GM15510 (cell line): ENCODE results near the gene SOCS6.

ENCODE experiments used
- POLR2A ChIP-seq: IDR thresholded peaks from 3 replicates; pipeline ENCODE4 v1.6.1; 2011; ENCODE audit warnings: borderline replicate concordance; ENCODE audit not compliant: insufficient read length; ENCODE audit errors: extremely low read depth

The SOCS6 gene

GRCh38 chr18:70355620-70356385 lies 67.0 kb downstream of the SOCS6 start:
- no peak for TF ChIP-seq POLR2A

DNA sequence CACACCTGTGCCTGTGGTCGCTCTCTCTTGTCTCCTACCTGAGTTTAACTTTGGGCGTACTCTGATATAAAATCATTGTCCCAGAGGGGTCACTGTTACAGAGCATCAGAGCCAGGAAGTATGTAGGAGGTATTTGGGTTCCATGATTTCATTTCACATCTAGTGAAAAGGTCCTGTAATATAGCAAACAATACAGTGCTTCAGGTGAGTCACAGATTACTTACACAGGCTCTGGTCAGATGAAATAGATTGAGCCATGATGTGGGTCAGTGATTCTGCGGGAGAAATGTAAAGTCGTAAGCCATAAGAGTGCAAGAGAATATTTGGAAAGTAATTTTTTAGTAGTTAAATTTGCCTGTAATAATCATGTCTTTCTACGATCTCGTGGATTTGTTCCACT lies 70.2 kb downstream of the SOCS6 start:
- no peak for TF ChIP-seq POLR2A

- TF ChIP-seq POLR2A = no peak
Observed at GRCh38 chr18:70362258-70362657, 73.4 kb downstream of the SOCS6 start.

- no peak for TF ChIP-seq POLR2A
Observed at GRCh38 chr18:70363861-70364260, 75.0 kb downstream of the SOCS6 start.

DNA sequence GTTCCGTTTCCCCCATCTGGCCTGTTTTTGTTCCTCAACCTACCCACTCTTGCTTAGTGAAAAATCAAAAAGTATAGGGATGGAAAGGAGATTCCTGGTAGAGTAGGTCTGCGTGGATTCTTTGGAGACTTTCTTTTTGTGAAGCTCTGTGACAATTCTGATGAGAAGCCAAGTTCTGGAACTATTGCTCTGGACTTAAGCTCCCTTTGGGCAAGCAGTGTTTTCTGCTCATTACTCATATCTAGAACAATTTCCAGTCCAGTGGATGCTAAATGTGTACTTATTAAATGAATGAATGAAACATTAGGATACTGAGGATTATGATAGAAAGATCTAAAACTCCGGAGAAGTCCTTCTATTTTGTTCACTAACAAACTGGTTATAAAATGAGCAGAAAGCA lies 76.5 kb downstream of the SOCS6 start:
- no peak for TF ChIP-seq POLR2A

GRCh38 chr18:70366174-70366573 lies 77.3 kb downstream of the SOCS6 start:
- no peak for TF ChIP-seq POLR2A

DNA sequence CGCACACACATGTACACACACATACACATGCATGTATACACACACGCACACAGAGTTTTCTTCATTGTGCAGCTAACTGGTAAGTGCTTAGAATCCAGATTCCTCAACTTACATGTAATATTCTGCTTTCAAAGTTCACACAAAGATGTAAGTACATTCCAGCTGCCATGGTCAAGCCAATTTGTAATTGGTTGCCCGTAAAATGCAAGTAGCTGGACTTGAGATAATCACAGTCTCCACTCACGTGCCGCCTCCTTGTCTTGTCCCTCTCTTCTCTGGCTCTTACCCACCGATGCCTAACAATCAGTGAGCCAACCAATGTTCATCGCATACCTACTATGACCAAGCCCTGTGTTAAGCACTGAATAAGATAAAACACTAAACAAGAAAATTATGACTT lies 77.8 kb downstream of the SOCS6 start:
- no peak for TF ChIP-seq POLR2A

DNA sequence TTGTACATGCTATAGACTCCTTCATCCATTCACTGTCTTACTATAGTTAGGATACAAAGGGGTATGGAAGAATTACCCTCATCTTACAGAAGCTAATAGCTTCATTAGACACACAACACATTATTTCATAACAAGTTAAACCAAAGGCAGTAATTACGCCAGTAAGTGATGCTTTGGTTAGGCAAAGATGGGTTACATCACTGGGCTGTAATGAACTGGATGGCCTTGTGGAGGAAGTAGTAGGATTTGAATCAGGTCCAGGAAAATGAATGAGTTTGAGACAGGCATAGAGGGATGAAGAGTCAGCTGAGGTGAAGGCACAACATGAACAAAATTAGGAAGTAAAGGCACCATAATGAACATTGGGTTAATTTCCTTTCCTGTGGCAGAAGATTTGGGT lies 80.1 kb downstream of the SOCS6 start:
- no peak for TF ChIP-seq POLR2A

DNA sequence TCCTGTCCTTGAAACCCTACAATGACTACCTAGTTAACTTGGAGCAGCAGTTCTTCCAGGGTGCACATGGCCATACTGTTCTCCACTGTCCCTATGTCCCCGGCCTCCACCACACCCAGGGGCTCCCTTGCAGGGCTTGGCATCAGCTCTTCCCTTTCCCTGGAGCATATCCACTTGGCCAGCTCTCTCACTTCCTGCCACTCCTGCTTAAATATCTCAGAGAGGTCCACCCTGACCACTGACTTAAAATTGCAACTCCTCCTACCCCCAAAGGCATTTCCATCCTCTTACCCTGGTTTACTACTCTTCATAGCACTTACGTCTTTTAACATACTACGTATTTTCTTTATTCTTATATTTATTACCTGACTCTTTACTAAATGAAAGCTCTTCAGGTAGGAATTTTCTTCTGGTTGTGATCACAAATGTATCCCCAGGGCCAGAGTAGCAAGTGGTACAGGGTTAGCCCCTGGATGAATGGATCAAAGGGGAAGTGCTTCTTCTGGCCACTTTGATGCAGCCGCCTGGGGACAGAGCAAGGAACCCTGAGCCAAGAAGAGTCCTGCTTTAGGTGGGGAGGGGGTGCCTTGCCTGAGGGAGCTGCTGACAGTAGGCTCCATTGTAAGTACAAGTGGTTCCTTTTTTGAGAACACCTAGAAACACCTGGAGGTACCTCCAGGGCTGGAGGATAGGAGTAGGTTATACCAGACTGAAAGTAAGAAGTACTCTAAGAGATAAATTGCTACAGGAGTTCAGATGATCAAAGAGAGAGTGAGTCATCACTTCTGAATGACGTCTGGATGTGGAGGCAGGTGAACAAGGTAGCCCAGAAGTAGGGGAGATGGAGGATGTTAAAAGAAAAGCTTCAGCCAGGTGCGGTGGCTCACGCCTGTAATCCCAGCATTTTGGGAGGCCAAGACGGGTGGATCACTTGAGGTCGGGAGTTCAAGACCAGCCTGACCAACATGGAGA lies 82.2 kb downstream of the SOCS6 start:
- TF ChIP-seq POLR2A = no peak

GRCh38 chr18:70371908-70372307 lies 83.1 kb downstream of the SOCS6 start:
- no peak for TF ChIP-seq POLR2A

- no peak for TF ChIP-seq POLR2A
Observed at GRCh38 chr18:70372450-70373041, 83.7 kb downstream of the SOCS6 start.

DNA sequence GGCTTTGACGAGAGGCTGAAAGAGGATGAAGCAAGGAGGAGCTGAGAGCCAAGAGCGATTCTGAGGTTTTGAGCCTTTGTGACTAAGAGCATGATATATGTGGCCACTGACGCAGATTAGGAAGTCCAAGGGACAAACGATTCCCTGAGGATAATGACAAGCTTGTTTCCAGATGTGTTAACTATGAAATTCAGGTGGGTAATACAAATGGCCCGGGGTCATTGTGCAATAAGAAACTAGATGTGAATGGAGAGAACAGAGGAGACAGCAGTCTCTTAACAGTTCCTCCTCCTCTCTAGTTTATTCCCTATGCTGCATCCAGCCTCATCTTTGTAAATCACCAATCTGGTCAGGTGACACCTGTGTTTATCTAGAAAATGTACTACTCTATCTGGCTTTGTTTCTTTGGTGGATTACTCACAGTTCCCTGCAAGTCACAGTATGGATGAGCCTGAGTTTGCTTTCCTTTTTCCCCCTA lies 84.2 kb downstream of the SOCS6 start:
- TF ChIP-seq POLR2A = no peak

DNA sequence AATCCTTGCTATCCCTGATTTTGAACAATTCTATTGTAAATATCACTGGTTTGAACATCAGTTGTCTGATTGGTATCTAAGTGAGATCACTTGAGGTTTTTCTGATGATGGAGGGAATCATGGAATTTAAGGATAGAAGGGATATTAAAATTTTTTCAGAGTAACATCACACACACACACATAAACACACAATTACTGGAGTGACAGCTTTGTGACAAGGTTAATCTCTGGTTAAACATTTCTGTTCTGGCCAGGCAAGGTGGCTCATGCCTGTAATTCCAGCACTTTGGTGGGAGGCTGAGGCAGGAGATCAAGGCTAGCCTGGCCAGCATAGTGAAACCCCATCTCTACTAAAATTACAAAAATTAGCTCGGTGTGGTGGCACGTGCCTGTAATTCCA lies 85.3 kb downstream of the SOCS6 start:
- no peak for TF ChIP-seq POLR2A

- no peak for TF ChIP-seq POLR2A
Observed at GRCh38 chr18:70376137-70376913, 87.5 kb downstream of the SOCS6 start.
